OCI-LY3 (cell line): ENCODE measurements around the gene PXDN.

ENCODE experiments used
- EZH2phosphoT487 ChIP-seq: fragments of 200-600 bp; shearing (Covaris generic); IDR thresholded peaks from 2 replicates; pipeline ENCODE4 v1.6.1; 2018; ENCODE audit warnings: antibody characterized with exemption, mixed run types, low read depth
- TF ChIP-seq, protein P1 (sequence below): fragments of 200-600, 300-600 bp; sonication (generic); IDR thresholded peaks from 2 replicates; pipeline ENCODE4 v1.5.1; 2014; ENCODE audit warnings: antibody characterized with exemption, low read length, low read depth

DNA sequence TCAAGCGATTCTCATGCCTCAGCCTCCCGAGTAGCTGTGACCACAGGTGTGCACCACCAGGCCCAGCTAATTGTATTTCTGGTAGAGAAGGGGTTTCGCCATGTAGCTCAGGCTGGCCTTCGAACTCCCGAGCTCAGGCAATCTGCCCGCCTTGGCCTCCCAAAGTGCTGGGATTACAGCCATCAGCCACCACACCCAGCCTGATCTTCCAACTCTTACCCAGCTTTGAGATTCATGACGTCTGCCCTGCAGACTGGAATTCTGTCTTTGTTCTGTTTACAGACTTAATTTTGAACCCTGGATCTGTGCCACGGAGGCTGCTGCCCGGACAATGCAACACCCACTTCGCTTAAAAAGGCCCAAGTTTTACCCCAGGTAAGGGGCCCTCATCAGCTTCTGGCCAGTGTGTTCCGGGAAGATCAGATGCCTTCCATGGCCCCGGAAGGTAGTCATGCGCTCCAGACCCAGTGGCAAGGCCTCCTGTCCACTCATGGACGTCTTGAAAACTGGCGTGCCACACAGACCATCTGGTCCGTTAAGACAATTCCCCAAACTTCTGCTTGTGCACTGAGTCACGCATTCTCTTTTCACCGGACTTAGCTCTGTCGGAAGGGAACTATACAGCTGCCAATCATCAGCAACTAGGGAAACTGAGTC lies 5.5 kb downstream of the PXDN start:
- TF ChIP-seq, protein P1, sequence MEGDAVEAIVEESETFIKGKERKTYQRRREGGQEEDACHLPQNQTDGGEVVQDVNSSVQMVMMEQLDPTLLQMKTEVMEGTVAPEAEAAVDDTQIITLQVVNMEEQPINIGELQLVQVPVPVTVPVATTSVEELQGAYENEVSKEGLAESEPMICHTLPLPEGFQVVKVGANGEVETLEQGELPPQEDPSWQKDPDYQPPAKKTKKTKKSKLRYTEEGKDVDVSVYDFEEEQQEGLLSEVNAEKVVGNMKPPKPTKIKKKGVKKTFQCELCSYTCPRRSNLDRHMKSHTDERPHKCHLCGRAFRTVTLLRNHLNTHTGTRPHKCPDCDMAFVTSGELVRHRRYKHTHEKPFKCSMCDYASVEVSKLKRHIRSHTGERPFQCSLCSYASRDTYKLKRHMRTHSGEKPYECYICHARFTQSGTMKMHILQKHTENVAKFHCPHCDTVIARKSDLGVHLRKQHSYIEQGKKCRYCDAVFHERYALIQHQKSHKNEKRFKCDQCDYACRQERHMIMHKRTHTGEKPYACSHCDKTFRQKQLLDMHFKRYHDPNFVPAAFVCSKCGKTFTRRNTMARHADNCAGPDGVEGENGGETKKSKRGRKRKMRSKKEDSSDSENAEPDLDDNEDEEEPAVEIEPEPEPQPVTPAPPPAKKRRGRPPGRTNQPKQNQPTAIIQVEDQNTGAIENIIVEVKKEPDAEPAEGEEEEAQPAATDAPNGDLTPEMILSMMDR = no peak
- TF ChIP-seq EZH2phosphoT487 = no peak
